HepG2 (cell line): ENCODE measurements around the gene FBXL20. TPM values are rescaled to one million over a fixed set of nuclear protein-coding genes. Genes with fewer than 3 reads are reported as not detected.

Source experiments
- FOXO1 ChIP-seq: sonication (generic); formaldehyde crosslinking; IDR thresholded peaks from 2 replicates; pipeline ENCODE4 v1.4.0; 2020; ENCODE audit warnings: missing genetic modification reagents
- KDM2A ChIP-seq: sonication (generic); formaldehyde crosslinking; IDR thresholded peaks from 2 replicates; pipeline ENCODE4 v1.4.0; 2020; ENCODE audit warnings: low read depth, missing genetic modification reagents, borderline replicate concordance
- KMT2A ChIP-seq: sonication (generic); formaldehyde crosslinking; IDR thresholded peaks from 2 replicates; pipeline ENCODE4 v1.4.0; 2020; ENCODE audit warnings: missing genetic modification reagents
- RBM39 ChIP-seq: fragments of 200-400 bp; formaldehyde crosslinking; IDR thresholded peaks from one replicate; pipeline ENCODE4 v1.6.1; 2018; ENCODE audit warnings: antibody characterized with exemption, mild to moderate bottlenecking, low read depth, low read length; ENCODE audit not compliant: poor library complexity, severe bottlenecking
- ZNF274 ChIP-seq: sonication (generic); formaldehyde crosslinking; IDR thresholded peaks from 2 replicates; pipeline ENCODE4 v1.5.1; 2020; ENCODE audit warnings: mild to moderate bottlenecking, missing genetic modification reagents
- polyA plus RNA-seq, 8 experiments: library from polyadenylated mRNA; depleted of rRNA in 3 of 8; stranded (reverse) in 7 of 8; unstranded in 1 of 8; fragments of >200 nt; fragmentation: Illumina TruSeq in 4 of 8; extraction: Trizol in 4 of 8; gene quantifications; 2 replicates each; pipeline versions ENCODE4 v1.2.1 to v1.2.3, GENCODE V29; 2011 to 2016; ENCODE audit warnings: low read depth in 4 of 8, missing spikeins in 1 of 8, mixed read lengths in 1 of 8; ENCODE audit not compliant: insufficient read depth in 1 of 8
- total RNA-seq, 5 experiments: library from RNA; depleted of rRNA; stranded (reverse); fragments of >200 nt; fragmentation: Illumina TruSeq; extraction: Trizol; gene quantifications; 2 replicates each; pipeline ENCODE4 v1.2.3, GENCODE V29; 2016; ENCODE audit warnings: low read depth in 1 of 5
- TF ChIP-seq, protein P1 (sequence below): sonication (generic); formaldehyde crosslinking; IDR thresholded peaks from 2 replicates; pipeline ENCODE4 v1.5.0; 2020; ENCODE audit warnings: mild to moderate bottlenecking, missing genetic modification reagents, borderline replicate concordance
- TF ChIP-seq, protein P2 (sequence below): sonication (generic); formaldehyde crosslinking; IDR thresholded peaks from 2 replicates; pipeline ENCODE4 v1.9.0; 2021; ENCODE audit warnings: mild to moderate bottlenecking, missing genetic modification reagents
- TF ChIP-seq, protein P3 (sequence below), 2 experiments: sonication (generic) in 1 of 2; formaldehyde crosslinking in 1 of 2; IDR thresholded peaks; 2 replicates each; pipeline versions ENCODE4 v1.4.0 to v1.6.1; 2016 to 2020; ENCODE audit warnings: borderline replicate concordance in 1 of 2, low read depth in 1 of 2, mild to moderate bottlenecking in 1 of 2, missing genetic modification reagents in 1 of 2
- TF ChIP-seq, protein P4 (sequence below): sonication (generic); formaldehyde crosslinking; IDR thresholded peaks from 2 replicates; pipeline ENCODE4 v1.8.1; 2022; ENCODE audit warnings: low read depth, mild to moderate bottlenecking, missing genetic modification reagents

The FBXL20 gene
- total and polyA plus RNA-seq, 2 of the 13 experiments (the other 11 are each of a cell fraction or from before 2014, with no cell fraction given), result 10.2 to 10.3 TPM

DNA sequence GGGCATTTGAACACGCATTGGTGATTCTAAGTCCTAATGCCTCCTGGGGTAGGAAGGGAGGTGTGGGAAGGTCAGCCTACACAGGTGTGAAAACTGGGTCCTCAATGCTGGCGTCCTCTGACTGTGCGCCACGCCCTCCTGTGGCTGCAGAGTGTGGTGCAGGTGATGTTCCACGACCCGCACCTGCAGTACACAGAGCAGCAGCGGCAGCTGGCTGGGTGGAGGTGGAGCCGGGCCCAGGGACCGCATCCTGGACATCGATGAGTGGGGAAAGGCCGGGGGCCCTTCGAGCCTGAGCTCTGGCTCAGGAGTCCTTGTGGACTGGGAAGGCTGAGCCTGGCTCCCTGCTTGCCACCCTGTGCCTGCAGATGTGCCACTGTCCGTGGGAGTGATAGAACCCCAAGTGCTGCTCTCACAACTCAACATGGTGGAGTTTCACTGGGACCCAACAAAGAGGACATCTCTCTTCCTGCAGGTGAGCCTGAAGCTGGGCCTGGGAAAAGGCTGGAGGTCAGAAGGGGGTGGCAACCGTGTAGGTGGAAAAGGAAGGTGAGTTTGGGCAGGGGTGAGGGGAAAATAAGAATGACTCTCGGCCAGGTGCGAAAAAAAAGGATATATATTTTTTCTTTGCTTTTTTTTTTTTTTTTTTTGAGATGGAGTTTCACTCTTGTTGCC, 161.6 kb downstream of the FBXL20 start (continued):
- TF ChIP-seq, protein P1, sequence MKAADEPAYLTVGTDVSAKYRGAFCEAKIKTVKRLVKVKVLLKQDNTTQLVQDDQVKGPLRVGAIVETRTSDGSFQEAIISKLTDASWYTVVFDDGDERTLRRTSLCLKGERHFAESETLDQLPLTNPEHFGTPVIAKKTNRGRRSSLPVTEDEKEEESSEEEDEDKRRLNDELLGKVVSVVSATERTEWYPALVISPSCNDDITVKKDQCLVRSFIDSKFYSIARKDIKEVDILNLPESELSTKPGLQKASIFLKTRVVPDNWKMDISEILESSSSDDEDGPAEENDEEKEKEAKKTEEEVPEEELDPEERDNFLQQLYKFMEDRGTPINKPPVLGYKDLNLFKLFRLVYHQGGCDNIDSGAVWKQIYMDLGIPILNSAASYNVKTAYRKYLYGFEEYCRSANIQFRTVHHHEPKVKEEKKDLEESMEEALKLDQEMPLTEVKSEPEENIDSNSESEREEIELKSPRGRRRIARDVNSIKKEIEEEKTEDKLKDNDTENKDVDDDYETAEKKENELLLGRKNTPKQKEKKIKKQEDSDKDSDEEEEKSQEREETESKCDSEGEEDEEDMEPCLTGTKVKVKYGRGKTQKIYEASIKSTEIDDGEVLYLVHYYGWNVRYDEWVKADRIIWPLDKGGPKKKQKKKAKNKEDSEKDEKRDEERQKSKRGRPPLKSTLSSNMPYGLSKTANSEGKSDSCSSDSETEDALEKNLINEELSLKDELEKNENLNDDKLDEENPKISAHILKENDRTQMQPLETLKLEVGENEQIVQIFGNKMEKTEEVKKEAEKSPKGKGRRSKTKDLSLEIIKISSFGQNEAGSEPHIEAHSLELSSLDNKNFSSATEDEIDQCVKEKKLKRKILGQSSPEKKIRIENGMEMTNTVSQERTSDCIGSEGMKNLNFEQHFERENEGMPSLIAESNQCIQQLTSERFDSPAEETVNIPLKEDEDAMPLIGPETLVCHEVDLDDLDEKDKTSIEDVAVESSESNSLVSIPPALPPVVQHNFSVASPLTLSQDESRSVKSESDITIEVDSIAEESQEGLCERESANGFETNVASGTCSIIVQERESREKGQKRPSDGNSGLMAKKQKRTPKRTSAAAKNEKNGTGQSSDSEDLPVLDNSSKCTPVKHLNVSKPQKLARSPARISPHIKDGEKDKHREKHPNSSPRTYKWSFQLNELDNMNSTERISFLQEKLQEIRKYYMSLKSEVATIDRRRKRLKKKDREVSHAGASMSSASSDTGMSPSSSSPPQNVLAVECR (CRISPR knock-in tag), result no peak
- TF ChIP-seq FOXO1 (CRISPR knock-in tag), result peak; percentile 51; the same call in 1 of the 2 replicates
- TF ChIP-seq, protein P2, sequence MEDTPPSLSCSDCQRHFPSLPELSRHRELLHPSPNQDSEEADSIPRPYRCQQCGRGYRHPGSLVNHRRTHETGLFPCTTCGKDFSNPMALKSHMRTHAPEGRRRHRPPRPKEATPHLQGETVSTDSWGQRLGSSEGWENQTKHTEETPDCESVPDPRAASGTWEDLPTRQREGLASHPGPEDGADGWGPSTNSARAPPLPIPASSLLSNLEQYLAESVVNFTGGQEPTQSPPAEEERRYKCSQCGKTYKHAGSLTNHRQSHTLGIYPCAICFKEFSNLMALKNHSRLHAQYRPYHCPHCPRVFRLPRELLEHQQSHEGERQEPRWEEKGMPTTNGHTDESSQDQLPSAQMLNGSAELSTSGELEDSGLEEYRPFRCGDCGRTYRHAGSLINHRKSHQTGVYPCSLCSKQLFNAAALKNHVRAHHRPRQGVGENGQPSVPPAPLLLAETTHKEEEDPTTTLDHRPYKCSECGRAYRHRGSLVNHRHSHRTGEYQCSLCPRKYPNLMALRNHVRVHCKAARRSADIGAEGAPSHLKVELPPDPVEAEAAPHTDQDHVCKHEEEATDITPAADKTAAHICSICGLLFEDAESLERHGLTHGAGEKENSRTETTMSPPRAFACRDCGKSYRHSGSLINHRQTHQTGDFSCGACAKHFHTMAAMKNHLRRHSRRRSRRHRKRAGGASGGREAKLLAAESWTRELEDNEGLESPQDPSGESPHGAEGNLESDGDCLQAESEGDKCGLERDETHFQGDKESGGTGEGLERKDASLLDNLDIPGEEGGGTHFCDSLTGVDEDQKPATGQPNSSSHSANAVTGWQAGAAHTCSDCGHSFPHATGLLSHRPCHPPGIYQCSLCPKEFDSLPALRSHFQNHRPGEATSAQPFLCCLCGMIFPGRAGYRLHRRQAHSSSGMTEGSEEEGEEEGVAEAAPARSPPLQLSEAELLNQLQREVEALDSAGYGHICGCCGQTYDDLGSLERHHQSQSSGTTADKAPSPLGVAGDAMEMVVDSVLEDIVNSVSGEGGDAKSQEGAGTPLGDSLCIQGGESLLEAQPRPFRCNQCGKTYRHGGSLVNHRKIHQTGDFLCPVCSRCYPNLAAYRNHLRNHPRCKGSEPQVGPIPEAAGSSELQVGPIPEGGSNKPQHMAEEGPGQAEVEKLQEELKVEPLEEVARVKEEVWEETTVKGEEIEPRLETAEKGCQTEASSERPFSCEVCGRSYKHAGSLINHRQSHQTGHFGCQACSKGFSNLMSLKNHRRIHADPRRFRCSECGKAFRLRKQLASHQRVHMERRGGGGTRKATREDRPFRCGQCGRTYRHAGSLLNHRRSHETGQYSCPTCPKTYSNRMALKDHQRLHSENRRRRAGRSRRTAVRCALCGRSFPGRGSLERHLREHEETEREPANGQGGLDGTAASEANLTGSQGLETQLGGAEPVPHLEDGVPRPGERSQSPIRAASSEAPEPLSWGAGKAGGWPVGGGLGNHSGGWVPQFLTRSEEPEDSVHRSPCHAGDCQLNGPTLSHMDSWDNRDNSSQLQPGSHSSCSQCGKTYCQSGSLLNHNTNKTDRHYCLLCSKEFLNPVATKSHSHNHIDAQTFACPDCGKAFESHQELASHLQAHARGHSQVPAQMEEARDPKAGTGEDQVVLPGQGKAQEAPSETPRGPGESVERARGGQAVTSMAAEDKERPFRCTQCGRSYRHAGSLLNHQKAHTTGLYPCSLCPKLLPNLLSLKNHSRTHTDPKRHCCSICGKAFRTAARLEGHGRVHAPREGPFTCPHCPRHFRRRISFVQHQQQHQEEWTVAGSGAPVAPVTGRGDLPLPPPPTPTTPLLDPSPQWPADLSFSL (CRISPR knock-in tag), result no peak
- TF ChIP-seq KMT2A (CRISPR knock-in tag), result no peak
- no peak for TF ChIP-seq RBM39
- TF ChIP-seq, protein P3, sequence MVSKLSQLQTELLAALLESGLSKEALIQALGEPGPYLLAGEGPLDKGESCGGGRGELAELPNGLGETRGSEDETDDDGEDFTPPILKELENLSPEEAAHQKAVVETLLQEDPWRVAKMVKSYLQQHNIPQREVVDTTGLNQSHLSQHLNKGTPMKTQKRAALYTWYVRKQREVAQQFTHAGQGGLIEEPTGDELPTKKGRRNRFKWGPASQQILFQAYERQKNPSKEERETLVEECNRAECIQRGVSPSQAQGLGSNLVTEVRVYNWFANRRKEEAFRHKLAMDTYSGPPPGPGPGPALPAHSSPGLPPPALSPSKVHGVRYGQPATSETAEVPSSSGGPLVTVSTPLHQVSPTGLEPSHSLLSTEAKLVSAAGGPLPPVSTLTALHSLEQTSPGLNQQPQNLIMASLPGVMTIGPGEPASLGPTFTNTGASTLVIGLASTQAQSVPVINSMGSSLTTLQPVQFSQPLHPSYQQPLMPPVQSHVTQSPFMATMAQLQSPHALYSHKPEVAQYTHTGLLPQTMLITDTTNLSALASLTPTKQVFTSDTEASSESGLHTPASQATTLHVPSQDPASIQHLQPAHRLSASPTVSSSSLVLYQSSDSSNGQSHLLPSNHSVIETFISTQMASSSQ (IDR thresholded peaks at IDR 0.05; ENCODE audit: low read depth), result no peak
- TF ChIP-seq, protein P3 (CRISPR knock-in tag; IDR thresholded peaks at IDR 0.05; ENCODE audit: borderline replicate concordance), result no peak
- TF ChIP-seq ZNF274 (CRISPR knock-in tag), result peak; percentile 73; the same call in 1 of the 2 replicates
- peak; percentile 79; the same call in 1 of the 2 replicates for TF ChIP-seq KDM2A (CRISPR knock-in tag)
- TF ChIP-seq, protein P4, sequence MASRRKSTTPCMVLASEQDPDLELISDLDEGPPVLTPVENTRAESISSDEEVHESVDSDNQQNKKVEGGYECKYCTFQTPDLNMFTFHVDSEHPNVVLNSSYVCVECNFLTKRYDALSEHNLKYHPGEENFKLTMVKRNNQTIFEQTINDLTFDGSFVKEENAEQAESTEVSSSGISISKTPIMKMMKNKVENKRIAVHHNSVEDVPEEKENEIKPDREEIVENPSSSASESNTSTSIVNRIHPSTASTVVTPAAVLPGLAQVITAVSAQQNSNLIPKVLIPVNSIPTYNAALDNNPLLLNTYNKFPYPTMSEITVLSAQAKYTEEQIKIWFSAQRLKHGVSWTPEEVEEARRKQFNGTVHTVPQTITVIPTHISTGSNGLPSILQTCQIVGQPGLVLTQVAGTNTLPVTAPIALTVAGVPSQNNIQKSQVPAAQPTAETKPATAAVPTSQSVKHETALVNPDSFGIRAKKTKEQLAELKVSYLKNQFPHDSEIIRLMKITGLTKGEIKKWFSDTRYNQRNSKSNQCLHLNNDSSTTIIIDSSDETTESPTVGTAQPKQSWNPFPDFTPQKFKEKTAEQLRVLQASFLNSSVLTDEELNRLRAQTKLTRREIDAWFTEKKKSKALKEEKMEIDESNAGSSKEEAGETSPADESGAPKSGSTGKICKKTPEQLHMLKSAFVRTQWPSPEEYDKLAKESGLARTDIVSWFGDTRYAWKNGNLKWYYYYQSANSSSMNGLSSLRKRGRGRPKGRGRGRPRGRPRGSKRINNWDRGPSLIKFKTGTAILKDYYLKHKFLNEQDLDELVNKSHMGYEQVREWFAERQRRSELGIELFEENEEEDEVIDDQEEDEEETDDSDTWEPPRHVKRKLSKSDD (CRISPR knock-in tag), result no peak
